ENCODE results near the gene MAPT.

DNA sequence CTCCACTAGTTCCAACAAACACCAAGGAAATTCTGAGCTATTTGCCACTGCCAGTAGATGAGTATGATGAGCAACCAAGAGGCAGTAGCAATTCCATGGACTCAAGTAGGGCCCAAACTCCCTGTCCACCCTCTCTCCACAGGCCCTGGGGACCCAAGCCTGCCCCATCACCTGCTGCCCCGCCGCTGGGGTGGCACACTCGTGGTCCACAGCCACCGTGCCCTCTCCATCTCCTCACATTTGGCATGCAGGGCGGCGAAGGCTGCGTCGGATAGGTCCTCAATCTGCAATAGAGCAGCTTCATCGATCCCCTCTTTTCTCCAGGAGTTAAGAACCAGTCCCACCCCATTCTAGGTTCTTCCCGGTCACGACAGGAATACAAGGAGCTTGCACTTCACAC lies 138.6 kb downstream of the MAPT start:
- TF ChIP-seq, protein P1, sequence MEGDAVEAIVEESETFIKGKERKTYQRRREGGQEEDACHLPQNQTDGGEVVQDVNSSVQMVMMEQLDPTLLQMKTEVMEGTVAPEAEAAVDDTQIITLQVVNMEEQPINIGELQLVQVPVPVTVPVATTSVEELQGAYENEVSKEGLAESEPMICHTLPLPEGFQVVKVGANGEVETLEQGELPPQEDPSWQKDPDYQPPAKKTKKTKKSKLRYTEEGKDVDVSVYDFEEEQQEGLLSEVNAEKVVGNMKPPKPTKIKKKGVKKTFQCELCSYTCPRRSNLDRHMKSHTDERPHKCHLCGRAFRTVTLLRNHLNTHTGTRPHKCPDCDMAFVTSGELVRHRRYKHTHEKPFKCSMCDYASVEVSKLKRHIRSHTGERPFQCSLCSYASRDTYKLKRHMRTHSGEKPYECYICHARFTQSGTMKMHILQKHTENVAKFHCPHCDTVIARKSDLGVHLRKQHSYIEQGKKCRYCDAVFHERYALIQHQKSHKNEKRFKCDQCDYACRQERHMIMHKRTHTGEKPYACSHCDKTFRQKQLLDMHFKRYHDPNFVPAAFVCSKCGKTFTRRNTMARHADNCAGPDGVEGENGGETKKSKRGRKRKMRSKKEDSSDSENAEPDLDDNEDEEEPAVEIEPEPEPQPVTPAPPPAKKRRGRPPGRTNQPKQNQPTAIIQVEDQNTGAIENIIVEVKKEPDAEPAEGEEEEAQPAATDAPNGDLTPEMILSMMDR (IDR thresholded peaks at IDR 0.05; ENCODE audit: low read depth, low read length, poor library complexity, severe bottlenecking) = no peak
- no peak for TF ChIP-seq EZH2phosphoT487 (IDR thresholded peaks at IDR 0.05; ENCODE audit: borderline replicate concordance, low read length)
